Sciatic nerve (tissue), 2 donors: ENCODE data around the gene SLC6A19. TPM values are rescaled to one million over a fixed set of nuclear protein-coding genes. Genes with fewer than 3 reads are reported as not detected.

Experiments
- ATAC-seq: fragments of 200-7000 bp; cut with Tn5 transposase; one replicate; pipeline ENCODE4 v1.9.1; 2020; ENCODE audit warnings: mild to moderate bottlenecking, moderate library complexity
- DNase-seq: peaks from one replicate; pipeline ENCODE4 v3.0.0-alpha.2; 2020; ENCODE audit warnings: low spot score
- intact Hi-C: fragments of 100-400 bp; cut with DNase I; formaldehyde crosslinking; loops from one replicate; pipeline ENCODE4 v1.14.2; 2022
- total RNA-seq: library from RNA; stranded (reverse); fragmentation: NEBNext Ultra II Directional; extraction: Animal tissue kit (Norgen Biotek cat#: 25700); gene quantifications from one replicate; pipeline ENCODE4 v1.2.1, GENCODE V29; 2021
- donor health status: DM: no; HTN: no; CAD: no.
- donor health status: DM: no; HTN: no; CAD: no.

SLC6A19 gene
- total RNA-seq, 1 donor from 2014 or later: 0.09 TPM

DNA sequence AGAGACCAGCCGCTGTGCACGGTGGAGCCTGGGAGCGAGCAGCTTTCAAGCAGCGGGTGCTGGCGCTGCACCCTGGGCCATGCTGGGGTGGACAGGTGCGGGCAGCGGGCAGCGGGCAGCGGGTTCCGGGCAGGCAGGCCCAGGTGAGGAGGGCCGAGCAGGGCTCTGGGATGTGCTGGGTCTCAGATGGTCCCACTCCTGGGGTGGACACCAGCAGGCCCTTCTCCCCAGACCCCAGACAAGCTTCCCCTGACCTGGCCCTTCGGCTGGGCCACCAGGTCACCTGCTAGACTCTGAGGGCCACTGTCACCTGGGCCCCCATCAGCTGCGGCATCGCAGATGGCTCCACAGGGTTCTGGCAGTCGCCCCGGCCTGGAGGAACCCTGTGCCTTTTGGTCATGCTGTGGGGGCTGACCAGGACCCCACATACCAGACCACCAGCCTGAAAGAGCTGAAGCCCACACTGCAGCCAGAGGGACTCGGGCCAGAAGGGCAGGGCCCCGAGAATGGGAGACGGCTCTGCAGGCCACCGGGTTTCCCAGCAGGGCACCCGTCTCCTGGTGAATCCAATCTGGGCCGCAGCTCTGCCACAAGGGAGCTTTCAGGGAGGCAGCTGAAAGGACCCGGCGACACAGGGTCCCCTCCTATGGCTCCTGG lies 2.0 kb downstream of the SLC6A19 start:
- ATAC-seq: no peak
- DNase-seq: no peak
- intact Hi-C loops: no loop called here

DNA sequence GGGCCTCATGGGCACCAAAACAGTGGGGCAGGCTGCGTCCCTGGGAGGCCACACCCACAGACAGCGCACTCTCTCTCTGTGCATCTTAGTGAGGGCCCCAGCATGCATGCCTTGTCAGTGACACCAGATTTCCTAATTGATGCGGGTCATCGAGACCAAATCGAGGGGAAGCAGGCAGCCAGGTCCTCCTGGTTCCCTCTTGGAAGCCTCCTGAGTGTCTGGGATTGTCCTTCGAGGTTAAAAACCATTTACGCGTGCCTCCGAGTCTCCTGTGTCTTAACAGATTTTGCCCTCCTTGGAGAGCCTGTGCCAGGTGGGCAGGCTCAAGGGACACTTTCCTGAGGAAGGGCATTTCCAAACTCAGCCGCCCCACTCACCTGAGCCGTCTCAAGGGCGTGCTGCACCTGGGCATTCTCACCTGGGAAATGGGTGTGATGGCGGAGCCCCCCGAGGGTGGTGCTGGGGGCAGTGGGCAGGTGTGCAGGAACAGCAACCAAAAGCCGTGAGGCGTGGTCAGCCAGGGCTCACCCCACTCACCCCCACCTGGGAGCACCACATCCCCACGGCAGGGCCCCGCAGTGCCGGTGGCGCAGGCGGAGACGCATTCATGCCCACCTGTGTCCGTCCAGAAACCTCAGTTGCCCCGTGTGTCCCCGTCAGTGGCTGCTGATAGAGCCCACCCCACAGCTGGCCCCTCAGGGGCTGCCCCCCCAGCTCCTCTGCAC lies 2.7 kb downstream of the SLC6A19 start:
- no peak for DNase-seq
- no peak for ATAC-seq

DNA sequence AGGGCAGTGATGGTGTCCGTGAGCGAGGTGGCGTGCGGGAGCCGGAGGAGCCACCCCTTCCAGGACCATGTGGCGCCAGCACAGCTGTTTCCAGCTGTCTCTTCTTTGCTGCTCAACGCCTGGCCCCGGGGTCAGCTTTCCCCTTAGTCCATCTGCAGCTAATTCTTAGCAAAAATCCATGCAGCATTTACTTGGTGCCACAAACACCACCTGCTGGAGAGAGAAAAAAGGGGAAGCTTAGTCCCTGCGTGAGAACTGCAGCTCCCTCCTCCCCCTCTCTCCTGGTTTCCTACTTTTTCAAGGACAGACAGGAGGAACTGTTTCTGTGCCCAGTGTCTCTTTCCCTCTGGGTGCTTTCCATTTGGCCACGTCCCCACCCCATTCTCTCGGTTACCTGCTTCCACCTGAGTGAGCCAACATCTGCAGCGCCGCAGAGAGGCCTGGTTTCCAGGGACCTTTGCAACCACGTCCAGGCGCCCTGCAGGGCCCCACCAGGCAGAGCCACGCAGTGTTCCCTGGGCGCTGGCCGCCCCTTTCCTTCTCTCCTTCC lies 3.4 kb downstream of the SLC6A19 start:
- intact Hi-C loops: no loop called here
- no peak for ATAC-seq
- DNase-seq: no peak

More for the DNA sequence above, 2.7 kb downstream of the SLC6A19 start:
- intact Hi-C loops: no loop called here

DNA sequence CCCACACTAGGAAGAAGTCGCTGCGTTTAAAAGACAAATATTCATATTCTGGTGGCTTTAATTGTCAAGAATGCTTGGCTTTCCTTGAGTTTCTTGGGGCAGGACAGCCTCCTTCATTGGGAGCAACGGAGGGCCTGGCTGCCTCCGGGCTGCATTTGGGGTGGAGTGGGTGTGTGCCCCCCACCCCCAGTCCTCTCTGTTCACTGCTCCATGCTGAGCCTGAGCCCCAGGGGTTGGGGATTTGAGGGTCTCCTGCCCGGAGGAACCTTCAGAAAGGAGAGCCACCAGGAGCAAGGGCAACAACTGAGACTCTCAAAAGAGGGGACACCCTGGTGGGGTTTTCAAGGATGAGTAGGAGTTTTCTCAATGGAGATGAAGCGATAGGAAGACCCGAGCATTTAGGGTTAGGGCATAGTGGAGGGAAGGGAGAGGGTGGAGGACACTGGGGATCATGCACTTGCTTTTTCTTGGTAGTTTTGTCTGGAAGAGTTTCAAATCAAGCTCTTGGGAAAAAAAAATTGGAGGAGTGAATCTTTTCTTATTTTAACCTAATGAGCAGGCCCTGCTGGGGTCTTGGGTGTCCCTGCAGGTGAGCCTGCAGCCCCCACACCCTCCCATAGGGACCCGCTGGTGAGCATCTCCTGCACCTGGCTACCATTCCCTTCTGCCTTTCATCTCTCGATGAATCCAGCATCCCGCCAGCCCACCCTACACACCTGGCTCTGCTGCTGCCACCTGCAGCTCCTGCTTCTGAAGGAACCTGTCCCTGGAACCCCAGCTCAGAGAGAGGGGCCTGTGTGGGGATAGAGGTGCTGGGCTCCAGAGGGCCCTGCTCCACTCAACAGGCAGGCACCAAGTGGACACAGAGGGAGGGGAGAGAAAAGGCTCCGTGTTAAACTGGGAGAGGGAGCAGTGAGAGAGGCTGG lies 4.1 kb downstream of the SLC6A19 start:
- intact Hi-C loops: no loop called here
- DNase-seq: no peak
- no peak for ATAC-seq

DNA sequence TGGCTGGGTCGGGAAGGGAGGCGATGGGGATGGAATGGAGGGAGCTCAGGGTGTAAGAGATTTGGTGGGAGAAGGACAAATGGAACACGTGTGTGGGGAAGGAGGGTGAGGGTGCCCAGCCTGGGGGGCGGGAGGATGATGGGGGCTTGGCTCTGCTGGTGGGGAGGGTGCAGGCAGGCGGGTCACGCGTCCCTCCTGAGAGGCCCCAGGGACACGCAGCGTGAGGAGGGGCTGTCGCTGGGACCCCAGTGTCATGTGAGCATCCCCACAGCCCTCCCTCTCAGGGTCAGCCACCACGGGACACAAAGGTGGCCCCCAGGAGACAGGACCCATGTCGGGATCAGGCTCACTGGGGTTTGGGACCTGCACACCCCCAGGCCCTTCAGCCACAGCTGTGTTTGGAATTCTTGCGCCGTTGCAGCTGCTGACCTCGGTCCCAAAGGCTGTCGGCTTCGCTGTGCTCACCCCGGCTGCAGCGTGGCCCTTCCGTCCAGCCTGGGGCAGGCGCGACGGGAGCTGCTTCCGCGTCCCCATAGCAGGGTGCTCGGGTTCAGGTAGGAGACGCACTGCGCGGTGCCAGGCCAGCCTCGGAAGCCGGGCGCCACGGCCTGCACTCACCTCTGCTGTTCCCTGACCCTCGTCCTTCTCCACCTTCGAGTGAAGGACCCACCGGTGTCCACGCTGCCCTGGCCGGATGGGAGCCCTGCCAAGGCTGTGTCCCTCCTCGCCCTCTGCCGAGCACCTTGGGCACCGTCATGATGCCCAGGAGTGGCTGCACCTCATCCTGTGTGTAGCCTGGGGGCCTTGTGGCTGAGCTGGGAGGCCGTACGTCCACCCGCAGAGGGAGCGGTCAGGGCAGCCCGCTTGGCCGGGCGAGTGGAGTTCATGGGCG lies 5.4 kb downstream of the SLC6A19 start:
- no peak for DNase-seq
- intact Hi-C loops: no loop called here

DNA sequence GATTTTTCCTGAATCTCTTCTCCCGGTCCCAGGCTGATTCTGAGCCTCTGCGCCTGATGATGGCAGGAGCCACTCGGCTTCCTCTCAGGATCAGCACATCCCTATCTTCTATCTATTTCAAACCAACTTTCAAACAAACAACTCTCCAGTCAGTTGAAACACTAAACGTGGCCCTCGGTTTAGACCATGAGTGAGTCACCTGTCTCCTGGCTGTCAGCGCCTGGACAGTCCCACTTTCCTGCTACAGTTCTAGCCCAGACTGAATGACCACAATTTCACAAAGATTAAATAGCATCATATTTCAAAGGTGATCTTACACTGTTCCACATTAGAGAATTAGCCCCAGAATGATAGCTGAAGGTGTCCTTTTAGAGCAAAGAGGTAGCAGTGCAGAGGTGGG lies 6.2 kb downstream of the SLC6A19 start:
- DNase-seq: no peak
- no peak for ATAC-seq
- intact Hi-C loops: no loop called here

More for the DNA sequence above, 5.4 kb downstream of the SLC6A19 start:
- ATAC-seq: no peak

DNA sequence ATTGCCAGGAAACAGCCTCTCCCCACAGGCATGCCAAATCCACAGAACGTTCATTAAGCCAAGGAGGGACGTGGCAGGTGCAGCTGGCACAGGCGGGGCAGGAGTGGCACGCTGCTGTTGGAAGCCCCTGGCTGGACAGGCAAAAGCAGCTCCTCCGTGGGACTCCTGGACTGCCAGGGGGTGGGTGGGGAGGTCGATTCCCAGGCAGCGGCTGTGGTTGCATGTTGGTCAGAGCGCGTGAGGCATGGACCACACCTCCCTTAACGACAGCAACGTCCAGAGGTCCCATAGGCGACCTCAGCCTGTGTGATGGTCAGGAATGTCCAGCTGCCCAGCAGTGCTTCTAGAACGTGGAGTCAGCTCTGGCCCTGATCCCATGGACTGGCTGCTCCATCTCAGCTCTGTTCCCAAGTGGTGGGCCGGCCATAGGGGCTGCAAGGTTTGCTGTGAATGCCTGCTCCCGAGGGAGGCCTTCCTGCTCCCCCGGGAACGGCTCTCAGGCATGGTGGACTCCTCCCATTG lies 6.9 kb downstream of the SLC6A19 start:
- intact Hi-C loops: no loop called here
- DNase-seq (no peak), ATAC-seq (no peak)

DNA sequence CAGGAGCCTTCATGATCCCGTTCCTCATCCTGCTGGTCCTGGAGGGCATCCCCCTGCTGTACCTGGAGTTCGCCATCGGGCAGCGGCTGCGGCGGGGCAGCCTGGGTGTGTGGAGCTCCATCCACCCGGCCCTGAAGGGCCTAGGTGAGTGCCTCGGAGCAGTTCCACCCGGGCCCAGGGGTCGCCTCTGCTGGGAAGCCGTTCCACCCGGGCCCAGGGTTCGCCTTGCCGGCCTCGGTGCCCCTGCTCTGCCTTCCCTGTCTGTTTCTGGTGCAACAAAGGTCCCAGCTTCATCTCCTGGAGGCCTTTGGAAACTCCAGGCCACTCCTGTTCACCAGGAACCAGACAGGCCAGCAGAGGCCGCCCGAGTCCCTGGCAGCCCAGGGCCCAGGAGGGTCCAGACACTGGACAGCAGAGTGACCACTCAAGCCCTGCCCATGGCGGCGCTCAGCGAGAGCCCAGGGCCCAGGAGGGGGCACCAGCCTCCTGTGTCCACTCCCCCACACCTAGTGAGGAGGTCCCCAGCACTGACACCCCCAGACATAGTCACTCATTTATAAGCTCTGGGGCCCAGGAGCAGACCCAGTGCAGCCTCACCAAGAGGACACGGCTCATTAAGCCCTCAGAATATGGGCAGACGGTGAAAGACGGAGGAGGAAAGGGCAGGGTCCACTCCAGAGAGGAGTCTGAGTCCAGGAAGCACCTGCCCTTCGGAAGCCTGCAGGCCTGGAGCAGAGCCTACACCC lies 7.5 kb downstream of the SLC6A19 start:
- ATAC-seq: peak; percentile 46

DNA sequence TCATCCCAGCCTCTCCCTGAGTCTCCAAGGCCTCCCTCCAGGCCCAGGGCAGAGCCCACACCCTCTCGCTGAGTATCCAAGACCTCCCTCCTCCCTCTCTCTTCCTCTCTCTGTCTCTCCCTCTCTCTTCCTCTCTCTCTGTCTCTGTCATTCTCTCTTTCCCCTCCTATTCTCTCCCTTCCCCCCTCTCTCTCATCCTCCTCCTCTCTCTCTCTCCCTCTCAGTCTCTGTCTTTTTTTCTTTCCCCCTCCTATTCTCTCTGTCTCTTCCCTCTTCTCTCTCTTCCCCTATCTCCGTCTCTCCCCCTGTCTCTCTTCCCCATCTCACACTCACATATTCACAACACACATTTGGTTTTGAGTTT lies 8.1 kb downstream of the SLC6A19 start:
- intact Hi-C loops: no loop called here
- ATAC-seq (no peak), DNase-seq (no peak)

More for the DNA sequence above, 7.5 kb downstream of the SLC6A19 start:
- no peak for DNase-seq
- intact Hi-C loops: no loop called here

DNA sequence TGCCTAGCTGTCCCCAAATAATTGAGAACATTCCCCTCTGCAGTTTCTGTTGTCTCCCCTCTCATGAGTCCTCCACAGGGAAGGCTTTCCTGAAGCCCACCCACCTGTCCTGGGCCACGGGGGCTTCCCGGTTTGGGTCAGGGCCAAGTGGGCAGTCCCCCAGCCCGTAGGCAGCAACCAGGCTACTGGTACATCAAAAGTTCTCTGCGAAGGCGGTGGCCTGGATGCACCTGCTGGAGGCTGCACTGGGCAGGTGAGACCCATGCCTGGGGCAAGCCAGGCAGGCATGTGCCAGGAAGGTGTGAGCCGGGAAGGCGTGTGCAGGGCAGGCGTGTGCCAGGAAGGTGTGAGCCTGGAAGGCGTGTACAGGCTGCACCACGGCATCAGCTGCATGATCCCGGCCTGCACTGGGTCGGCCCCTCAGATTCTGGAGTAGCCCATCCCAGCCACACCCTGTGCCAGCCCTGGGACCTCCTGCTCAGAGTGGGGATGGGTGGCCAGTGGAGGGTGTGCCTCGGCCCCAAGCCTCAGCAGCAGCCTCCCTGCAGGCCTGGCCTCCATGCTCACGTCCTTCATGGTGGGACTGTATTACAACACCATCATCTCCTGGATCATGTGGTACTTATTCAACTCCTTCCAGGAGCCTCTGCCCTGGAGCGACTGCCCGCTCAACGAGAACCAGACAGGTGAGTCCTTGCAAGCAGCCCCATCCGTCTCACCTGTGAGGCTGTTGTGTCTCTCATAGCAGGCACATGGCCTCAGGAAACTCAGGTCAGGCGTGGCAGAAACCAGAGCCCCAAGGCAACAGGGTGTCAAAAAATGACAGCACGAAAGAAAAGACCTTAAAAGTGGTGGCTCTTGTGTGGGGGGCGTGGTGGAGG lies 8.7 kb downstream of the SLC6A19 start:
- DNase-seq (no peak), ATAC-seq (no peak)
- intact Hi-C loops: no loop called here

DNA sequence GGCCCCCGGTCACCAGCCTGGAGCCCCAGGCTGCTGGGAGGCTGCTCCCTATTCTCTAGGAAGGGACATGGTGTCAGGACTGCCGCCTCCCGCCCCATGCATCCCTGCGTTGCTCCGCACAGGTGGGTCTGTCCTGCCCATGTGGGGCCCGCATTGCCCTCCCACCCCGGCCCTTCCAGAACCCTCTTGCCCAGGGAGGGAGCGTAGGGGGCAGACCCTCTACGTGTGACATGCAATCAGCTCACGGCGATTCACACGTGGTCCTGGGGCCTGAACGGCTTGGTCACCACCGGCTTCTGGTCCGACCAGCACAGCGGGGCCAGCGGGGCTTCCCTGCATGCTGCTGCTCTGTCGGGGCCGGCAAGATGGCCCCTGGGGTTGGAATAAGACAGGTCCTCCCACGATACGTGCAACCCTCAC lies 9.4 kb downstream of the SLC6A19 start:
- DNase-seq (no peak), ATAC-seq (no peak)
- intact Hi-C loops: no loop called here

DNA sequence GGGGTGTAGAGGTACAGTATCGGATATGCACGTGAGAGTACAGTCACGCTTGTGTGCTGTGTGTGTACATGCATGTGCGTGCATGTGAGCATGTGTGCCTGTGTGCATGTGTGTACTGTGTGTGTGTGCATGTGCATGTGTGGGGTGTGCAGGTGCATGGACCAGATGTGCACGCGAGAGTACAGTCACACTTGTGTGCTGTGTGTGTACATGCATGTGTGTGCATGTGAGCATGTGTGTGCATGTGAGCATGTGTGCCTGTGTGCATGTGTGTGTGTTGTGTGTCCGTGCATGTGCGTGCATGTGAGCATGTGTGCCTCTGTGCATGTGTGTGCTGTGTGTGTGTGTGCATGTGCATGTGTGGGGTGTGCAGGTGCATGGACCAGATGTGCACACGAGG lies 10.3 kb downstream of the SLC6A19 start:
- no peak for ATAC-seq
- intact Hi-C loops: no loop called here
- no peak for DNase-seq

DNA sequence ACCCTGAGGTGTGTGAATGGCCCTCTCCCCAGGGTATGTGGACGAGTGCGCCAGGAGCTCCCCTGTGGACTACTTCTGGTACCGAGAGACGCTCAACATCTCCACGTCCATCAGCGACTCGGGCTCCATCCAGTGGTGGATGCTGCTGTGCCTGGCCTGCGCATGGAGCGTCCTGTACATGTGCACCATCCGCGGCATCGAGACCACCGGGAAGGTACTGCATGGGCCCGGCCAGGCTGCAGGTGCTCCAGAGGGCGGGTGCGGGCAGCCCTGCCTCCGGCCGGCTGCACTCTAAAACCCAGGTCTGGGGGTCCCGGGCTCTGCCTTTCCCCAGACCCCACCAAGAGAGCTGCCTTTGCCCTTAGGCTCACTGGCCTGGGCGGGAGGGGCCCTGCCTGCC lies 10.9 kb downstream of the SLC6A19 start:
- intact Hi-C loops: no loop called here
- ATAC-seq: no peak
- no peak for DNase-seq

DNA sequence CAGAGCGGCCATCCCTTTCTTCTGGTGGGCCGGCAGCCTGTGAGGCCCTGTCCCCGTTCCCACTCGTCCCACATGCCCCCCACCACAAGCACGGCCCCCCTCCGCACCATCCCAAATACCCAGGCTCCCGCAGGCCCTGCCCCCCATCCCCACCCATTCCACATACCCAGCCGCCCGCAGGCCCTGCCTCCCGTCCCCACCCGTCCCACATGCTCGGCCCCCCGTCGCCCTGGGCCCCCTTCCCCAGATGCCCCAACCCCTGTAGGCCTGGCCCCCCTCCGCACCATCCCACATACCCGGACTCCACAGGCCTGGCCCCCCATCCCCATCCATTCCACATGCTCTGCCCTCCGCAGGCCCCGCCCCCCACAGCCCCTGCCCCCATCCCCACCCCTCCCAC lies 11.5 kb downstream of the SLC6A19 start:
- no peak for DNase-seq
- intact Hi-C loops: no loop called here
- ATAC-seq: no peak

DNA sequence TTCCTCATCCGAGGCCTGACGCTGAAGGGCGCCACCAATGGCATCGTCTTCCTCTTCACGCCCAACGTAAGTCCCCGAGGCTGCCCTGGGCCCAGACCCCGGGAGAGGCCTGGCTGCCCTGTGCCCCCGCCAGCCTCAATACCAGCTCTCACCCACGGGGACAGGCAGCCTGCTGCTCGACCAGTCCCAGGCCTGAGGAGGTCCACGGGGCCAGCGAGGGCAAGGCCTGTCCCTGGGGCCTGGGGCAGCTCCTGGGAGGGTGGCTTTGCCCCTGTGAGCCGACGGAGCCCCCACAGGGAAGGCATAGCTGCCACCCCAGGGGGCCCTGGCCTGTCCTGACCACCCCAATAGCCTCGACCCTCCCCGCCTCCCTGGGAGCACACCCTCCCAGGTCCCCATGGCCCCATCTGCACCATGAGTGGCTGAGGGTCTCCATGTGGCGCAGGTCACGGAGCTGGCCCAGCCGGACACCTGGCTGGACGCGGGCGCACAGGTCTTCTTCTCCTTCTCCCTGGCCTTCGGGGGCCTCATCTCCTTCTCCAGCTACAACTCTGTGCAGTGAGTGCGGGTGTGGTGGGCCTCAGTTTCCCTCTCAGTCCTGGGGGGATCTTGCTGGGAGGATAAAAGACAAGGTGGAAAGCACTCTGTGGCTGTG lies 12.2 kb downstream of the SLC6A19 start:
- intact Hi-C loops: no loop called here

DNA sequence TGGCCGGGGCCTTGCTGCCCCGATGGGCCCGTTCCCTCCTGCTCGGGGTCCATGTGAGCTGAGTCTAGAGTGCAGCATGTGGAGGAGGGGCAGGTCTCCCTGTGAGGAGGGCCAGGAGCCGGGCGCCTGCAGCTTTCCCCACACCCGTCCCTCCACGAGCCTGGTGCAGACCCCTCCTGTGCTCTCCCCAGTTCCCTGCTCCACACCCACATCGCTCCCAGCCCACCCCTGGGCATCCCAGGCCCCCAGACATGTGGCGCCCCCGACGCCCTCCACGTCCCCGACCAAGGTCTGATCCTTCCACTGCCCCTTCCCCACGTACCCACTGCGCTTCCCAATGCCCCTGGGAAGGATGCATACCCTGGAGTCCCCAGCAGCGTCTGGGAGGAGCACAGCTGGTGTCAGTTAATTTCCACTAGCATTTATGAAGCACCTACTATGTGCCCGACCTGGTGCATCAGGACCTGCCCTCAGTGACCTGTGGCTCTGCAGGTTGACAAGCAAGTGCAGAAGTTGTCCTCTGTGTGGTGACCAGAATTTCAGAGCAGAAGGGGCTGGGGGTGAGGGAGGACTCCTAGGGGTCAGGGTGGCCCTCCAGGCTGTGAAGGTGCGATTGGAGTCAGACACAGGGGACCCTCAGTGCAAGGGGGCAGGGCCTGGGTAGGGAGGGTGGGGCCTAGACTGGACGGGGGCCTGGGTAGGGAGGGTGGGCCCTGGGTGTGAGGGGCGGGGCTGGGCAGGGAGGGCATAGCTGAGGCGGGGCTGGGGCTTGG lies 13.0 kb downstream of the SLC6A19 start:
- DNase-seq: no peak

More for the DNA sequence above, 12.2 kb downstream of the SLC6A19 start:
- DNase-seq: no peak
- no peak for ATAC-seq

More for the DNA sequence above, 13.0 kb downstream of the SLC6A19 start:
- intact Hi-C loops: no loop called here
- ATAC-seq: no peak
